Fibroblast of gingiva (primary cell): ENCODE measurements around the gene WDR27.

Experiments
- DNase-seq: peaks from one replicate; pipeline ENCODE4 v3.0.0-alpha.2; 2011; ENCODE audit warnings: low read depth

Gene WDR27

DNA sequence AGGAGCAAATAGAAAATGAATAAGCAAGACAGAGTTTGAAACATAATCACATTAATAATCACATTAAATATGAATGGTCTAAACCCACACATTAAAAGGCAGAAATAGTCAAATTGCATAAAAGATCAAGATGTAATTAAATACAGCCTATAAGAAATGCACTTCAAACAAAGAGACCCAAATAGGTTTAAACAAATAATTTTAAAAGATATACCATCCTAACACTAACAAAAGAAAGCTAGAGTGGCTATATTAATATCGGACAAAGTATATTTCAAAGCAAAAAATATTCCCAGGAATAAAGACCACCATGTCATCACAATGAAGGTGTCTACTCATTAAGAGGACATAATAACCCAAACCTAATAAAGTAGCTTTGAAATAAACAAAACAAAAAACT, 140.2 kb downstream of the WDR27 start:
- DNase-seq, result no peak

DNA sequence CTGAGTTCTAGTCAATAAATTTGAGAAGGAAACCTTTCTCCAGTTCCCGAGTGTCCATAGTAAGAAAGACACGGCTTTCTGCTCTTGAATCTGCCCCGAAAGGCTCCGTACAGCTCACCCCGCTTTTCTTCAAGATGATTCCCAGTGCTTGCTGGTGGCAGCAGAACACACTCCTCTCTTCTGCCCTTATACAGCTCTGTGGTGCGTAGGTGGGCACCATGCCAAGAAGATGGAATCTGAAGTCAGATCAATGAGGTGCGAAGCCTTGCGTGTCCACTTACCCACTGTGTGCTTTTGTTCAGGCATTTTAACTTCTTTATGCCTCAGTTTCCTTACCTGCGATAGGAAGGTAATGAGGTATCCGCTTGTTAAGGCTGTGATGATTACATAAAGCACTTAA, 142.2 kb downstream of the WDR27 start:
- no peak for DNase-seq

DNA sequence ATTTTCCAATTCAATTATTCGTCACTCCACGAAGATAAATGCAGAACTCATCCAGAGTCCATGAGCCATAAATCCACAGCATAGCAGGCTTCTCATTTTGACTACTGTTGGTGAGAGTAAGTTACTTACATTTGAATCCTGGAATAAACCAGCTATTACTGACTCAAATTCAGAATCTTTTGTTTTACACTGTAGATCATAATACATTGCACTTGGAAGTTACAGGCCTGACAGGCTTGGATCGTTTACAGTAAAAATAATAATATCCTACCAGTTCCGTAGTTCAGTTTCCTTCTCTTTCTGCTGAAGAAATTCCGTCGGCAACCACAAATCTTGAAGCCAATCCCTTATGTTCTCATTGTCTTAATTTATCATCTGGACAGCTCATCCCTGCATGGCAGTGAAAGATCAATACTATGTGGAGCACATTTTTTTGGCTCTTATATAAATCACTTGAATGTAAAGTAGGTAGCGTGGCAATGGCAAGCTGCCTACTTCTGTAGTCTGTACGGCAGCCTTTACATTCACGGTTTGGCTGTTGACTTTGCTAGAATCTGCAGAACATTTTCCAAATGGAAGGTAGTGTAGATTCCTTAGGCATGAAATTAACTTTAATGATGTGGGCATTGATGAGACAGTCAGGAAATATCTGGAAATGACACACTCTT, 142.9 kb downstream of the WDR27 start:
- no peak for DNase-seq

GRCh38 chr6:169558378-169558773, 143.5 kb downstream of the WDR27 start:
- no peak for DNase-seq

- DNase-seq, result no peak
These were observed 143.9 kb downstream of the WDR27 start for GRCh38 chr6:169557887-169558286.

GRCh38 chr6:169556758-169557548, 144.9 kb downstream of the WDR27 start:
- no peak for DNase-seq

GRCh38 chr6:169555971-169556617, 145.7 kb downstream of the WDR27 start:
- no peak for DNase-seq

- peak; percentile 11 for DNase-seq
These were observed 155.8 kb downstream of the WDR27 start for GRCh38 chr6:169545982-169546381.

DNA sequence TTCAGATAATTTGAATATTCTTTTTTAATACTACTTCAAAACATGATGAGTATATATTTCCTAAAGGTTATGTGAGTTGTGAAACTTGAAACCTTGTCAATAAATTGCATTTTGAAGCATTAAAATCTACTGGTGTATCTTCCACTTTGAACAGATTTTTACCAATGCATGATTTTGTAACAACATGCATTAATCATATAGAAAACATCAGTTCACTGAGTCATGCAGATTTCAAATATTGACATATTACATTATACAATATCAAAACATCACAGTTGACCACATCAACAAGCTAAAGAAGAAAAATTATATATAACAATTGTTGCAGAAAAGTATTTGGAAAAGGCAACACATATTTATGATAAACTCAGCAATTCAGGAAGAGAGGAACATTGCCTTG, 158.1 kb downstream of the WDR27 start:
- no peak for DNase-seq

- DNase-seq, result no peak
These were observed 159.3 kb downstream of the WDR27 start for GRCh38 chr6:169542491-169542890.

DNA sequence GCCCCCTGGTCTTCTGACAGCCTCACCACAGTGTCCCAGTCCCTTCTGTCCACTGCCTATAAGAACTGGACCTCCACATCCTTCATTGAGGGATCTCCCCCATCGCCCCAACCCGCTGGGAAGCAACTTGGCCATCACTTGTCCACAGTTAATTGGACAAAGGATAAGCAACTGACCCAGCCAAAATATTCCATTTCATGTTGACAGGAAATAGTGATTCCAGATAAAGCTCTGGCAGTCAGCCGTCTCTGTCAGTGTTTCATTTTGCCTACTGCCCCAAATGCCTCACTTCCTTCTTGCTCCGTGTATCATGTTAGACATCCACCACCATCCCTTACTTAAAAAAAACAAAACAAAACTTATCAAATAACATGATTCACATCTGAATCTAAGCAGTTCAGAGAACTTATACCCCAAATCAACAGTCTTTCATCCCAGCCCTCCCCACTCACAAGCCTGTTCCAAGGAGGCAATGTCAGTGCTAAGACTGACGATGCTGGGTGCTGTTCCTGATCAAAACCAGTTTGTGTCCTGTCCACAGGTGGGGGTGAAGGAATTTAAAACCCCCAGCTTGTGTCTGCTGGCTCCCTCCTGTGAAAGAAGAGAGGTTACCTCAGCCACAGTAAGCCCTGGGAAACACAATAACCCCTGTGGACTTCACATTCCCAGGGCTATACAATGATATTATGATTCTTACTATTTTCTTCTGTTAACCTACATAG, 162.5 kb downstream of the WDR27 start:
- peak; percentile 15 for DNase-seq

GRCh38 chr6:169536446-169537170, 165.2 kb downstream of the WDR27 start:
- DNase-seq, result peak; percentile 48

DNA sequence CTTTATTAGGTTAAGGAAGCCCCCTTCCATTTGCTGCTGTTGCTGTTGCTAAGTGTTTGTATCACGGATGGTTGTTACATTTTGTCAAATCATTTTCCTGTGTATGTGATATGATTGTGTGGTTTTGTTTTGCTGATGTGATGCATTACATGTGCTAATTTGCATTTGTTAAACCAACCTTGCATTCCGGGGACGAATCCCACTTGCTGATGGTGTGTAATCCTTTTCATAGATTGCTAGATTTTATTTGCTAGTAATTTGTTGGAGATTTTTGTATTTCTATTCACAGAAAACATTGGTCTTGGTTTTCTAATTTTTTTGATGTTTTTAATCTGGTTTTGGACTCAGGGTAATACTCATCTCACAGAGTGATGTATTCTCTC, 167.8 kb downstream of the WDR27 start:
- DNase-seq, result no peak

GRCh38 chr6:169533301-169534038, 168.4 kb downstream of the WDR27 start:
- DNase-seq, result no peak

DNA sequence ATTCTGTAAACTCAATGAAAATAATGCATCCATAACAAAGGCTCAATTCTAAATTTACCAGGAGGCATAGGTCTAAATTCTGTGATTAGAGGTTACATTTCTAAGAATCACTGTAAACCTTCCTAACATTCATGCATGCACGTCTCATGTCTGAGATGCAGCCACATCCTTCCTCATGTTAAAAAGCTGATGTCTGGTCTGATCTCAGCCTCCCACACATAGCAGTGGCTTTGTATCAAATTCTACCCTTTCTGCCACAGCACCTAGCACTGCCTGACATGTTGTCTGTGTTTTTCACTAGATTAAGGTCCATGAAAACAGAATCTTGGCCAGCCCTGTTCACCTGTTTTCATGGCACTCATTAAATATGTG, 171.1 kb downstream of the WDR27 start:
- DNase-seq, result no peak

- peak; percentile 91 for DNase-seq
These were observed 171.7 kb downstream of the WDR27 start for GRCh38 chr6:169529931-169530751.

DNA sequence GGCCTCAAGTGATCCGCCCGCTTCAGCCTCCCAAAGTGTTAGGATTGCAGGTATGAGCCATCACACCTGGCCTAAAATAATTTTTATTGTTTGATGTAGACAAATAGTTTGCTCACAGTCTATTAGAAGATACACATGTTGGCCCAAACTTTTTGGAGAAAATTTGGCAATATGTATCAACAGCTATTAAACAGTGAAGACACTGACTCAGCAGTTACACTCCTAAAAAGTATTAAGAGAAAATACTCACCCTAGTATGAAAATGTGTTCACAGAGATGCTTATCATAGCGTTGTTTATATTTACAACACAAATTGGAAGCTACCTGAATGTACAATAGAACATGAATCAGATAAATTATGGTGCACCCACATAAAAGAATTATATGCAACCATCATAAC, 173.1 kb downstream of the WDR27 start:
- DNase-seq, result no peak

- peak; percentile 55 for DNase-seq
These were observed 174.5 kb downstream of the WDR27 start for GRCh38 chr6:169527306-169527705.

DNA sequence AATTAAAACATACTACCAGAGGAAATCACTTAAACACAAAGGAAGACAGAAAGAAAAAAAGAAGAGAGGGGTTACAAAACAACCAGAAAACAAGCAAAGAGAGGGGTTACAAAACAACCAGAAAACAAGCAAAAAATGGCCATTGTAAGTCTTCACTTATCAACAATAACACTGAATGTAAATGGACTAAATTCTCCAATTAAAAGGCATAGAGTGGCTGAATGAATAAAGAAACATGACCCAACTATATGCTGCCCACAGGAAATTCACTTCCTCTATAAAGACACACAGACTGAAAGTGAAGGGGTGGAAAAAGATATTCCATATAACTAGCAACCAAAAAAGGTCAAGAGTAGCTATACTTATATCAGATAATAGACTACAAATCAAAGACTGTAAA, 180.0 kb downstream of the WDR27 start:
- no peak for DNase-seq

DNA sequence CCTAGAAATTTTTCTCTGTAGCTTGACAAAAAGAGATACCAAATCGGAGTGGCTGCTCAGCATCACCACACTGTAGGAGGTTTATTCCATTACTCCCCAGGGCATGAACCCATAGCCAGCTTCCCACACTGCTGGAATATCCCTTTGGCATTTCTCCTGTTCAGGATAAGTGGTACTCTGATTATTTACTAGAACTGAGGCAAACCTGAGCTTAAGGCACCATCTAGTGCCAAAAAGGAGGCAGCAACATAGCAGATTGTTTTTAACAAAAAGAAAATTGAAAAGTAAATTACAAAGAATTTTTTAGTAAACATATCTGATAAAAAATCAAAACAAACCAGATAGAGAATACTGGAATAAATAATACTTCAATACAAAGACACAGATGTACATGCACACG, 181.7 kb downstream of the WDR27 start:
- DNase-seq, result peak; percentile 52
